NCI-H2107 treated with DMSO at 0.1 percent for 48 hours (cell line): Measurements from ENCODE around the gene PAX5.

Source experiments
- DNase-seq: peaks from one replicate; lab custom pipeline; 2025; ENCODE audit not compliant: unreplicated experiment; lab: John Stamatoyannopoulos, UW

The PAX5 gene

GRCh38 chr9:36961561-36962325, 72.3 kb downstream of the PAX5 start:
- DNase-seq = no peak

- no peak for DNase-seq
These were observed 73.0 kb downstream of the PAX5 start for GRCh38 chr9:36961051-36961450.

- no peak for DNase-seq
These were observed 73.5 kb downstream of the PAX5 start for GRCh38 chr9:36960575-36960955.

DNA sequence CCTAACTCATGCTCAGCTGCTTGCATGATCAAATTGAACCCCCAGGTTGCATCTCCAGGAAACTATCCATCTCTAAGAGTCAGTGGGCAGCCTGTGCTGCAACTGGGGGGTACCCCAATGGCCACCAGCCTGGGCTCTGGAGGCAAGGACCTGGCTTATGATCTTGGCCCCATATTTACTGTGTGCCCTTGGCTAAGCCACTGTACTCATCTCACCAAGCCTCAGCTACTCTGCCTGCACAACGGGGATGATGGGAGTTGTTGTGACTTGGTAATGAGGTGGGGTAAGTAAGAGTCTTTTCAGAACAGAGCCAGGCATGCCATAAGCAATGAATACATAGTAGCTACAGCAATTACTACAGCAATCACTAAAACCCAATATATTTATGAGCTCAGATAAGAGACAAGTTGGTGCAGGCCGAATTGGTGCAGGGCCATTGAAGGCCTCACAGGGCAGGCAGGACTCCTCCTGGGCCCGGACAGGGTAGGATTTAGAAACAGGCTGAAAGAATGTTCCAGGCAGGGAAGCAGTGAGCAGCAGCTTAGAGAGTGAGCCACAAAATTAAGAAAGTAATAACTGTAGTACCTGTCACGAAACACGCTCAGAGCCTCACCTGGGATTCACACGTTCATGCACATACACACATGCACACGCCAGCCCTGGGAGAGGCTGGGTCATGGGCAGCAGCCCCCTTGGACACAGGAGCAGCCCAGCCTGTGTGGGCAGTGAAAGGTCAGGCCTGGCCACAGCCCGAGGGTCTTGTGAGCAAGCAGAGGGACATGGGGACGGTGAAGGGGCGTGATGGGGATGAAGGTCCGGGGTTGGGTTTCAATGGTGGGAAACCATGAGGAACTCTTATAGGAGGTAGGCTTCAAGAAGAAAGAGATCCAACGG, 74.1 kb downstream of the PAX5 start:
- no peak for DNase-seq

GRCh38 chr9:36956908-36957307, 77.2 kb downstream of the PAX5 start:
- DNase-seq = no peak

DNA sequence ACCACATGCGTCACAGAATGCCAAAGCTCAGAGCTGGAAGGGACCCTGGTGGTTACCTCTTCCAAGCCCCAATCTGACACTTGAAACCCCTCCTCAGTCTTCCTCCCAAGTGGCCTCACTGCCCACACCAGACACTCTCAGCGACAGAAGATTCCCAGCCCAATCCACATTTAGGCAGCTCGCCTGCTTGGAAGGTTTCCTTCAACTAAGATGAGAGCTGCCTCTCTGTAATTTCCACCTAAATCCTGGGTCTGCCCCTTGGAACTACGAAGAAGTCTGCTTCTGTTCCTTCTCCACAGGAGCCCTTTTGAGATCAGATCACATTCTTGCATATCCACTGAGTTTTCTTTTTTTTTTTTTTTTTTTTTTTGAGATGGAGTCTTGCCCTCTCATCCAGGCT, 83.7 kb downstream of the PAX5 start:
- no peak for DNase-seq

GRCh38 chr9:36949466-36949865, 84.6 kb downstream of the PAX5 start:
- no peak for DNase-seq

- DNase-seq = no peak
These were observed 86.0 kb downstream of the PAX5 start for GRCh38 chr9:36948051-36948450.

DNA sequence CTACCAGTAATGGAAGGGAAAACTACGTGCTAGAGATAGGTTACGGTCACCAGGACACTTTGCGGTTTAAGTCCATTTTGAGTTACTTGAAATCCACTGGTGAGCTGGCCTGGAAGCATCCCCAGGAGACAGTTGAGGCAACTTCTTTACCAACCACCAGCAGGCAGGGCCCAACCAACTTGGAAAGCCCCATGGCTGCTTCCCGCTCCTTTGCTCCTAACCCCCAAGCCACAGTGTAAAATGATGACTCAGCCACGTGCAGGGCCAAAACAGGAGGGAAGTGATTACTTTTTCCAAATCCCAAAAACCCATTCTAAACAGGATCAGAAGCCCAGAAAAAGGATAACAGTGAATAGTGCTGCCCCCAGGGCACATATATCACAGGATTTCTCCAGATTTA, 87.4 kb downstream of the PAX5 start:
- no peak for DNase-seq

- no peak for DNase-seq
These were observed 88.1 kb downstream of the PAX5 start for GRCh38 chr9:36945999-36946398.

DNA sequence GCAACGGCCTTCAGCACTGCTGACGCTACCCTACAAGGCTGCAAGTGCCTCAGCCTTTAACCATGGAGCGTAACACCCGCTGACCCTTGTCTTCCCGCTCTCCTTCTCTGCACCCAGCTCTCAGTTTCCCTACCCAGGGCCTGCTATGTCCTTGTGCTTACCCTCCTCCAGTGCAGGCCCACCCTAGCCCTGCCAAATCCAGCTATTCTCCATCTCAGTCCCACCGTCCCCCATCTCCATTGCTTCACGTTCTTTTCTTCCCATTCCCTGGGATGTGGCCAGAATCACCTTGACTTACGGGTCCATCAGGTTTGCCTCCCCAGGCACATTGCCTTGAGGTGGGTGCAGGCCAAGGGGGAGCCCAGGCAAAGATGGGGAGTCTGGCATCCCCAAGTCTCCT, 91.2 kb downstream of the PAX5 start:
- DNase-seq = no peak

DNA sequence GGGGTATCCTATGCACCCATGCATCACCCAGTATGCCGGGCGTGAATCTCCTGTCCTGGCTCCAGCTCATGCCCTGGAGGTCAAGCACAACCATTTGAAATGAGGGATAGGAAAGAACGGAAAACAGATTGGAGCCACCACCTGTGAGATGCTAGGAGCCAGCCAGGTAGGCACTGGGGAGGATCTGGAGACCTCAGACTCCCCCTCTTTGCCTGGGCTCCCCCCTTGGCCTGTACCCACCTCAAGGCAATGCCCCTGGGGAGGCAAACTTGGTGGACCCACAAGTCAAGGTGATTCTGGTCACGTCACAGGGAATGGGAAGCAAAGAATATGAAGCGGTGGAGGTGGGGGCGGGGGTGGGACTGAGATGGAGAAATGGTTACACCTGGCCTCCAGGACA, 92.6 kb downstream of the PAX5 start:
- no peak for DNase-seq

GRCh38 chr9:36940881-36941280, 93.2 kb downstream of the PAX5 start:
- DNase-seq = no peak

- no peak for DNase-seq
These were observed 93.6 kb downstream of the PAX5 start for GRCh38 chr9:36940500-36940853.

DNA sequence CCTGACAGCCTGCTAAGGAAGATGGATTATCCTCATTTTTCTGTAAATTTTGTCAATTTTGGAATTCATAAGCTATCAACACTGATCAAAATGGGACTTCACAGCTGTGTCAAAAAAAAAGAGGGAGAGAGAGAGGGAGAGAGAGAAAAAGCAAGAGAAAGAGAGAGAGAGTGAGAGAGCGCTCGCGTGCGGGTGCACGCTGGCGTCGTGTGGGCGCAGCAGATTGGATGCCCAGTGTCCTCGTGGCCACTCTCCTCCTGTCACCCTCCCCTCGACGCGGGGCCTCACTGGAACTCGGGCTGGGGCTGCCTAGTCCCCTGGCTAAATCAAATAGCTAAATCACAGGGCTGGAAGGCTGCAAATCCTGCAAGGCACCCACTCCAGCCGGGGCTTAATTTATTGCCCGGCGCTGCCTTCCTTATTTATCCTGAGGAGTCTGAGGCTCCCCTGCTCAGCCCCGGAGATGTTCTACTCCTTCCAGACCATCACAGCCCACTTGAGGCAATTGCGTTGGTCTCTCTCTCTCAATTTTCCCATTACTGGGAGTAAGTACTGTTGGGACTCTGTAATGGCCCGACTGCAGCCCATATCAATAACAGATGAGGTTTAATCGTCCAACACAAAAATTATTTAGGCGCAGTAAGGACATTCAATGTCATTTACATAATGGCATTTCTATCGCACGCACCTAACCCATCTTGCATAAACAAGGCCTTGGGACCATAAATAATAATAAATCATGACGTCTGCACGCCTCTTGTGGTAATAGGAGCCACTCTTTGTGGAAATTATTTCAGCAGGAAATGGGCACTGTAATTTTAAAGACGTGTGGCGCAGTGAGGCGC, 94.2 kb downstream of the PAX5 start:
- no peak for DNase-seq

- DNase-seq = no peak
These were observed 94.9 kb downstream of the PAX5 start for GRCh38 chr9:36939214-36939613.

DNA sequence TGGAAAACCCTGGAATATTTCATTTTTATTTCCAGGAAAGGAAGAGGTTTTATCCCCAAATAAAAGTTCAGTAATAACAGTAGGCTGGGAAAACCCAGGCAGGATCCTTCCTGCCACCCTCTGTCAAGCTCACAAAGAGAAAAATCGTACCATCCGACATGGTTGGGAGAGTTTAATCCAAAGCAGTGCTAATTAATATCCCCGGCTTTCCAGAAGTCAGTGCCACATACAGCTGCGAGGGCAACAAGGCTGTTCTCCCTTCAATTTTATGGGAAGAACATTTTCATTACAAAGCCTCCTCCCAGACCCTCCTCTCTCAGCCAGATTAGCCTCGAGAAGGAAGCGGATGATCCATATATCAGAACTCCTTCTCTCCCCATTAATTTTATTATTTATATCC, 95.5 kb downstream of the PAX5 start:
- no peak for DNase-seq

- no peak for DNase-seq
These were observed 96.1 kb downstream of the PAX5 start for GRCh38 chr9:36937951-36938350.

- no peak for DNase-seq
These were observed 96.7 kb downstream of the PAX5 start for GRCh38 chr9:36937346-36937745.

GRCh38 chr9:36936498-36936831, 97.6 kb downstream of the PAX5 start:
- DNase-seq = no peak

DNA sequence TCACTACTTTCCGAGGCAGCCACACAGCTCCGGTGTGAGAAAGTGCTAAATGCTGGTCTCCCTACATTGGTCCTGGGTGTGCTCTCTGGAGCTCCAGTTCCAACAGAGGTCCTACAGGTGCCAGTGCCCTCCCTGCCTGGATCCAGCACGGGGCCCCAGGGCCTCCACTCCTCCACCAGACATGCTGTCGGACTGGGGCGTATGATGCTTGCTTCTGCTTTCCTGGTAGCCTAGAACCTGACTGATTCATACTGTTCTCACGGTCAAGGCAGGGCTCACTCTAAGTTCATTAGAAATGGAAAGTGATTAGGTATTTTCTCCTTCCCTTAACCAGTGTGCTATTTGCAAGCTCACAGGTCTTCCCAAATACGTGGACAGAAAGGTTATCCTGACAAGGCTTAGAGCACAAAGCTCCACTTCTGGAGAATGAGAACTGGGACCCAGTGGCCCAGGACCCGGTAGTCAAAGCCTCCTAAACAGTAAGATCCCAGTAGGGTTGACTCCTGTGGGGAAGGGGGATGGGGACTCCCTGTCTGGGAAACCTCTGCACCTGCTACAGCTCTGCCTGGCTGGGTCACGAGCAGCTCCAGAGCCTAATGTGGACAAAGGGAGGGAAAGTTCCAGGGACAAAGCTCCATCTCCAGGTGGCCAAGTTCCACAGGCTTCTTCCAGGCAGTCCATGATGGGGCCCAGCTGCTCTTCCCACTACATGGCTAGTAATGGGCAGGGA, 98.1 kb downstream of the PAX5 start:
- no peak for DNase-seq
